GM13976 (cell line): ENCODE results near the gene LRRC1.

ENCODE experiments used
- DNase-seq: peaks from one replicate; pipeline ENCODE4 v3.0.0; 2012; ENCODE audit warnings: low spot score
- in situ Hi-C: fragments of 300-500 bp; cut with MboI; formaldehyde crosslinking; loops from one replicate; pipeline ENCODE4 v1.12.0; 2022; ENCODE audit warnings: low sequenced_read_pairs, mixed read lengths, inconsistent platforms; ENCODE audit not compliant: unreplicated experiment
- TF ChIP-seq, protein P1 (sequence below): IDR thresholded peaks from 2 replicates; pipeline ENCODE4 v1.5.1; 2012; ENCODE audit warnings: borderline replicate concordance, mild to moderate bottlenecking; ENCODE audit not compliant: insufficient read depth; ENCODE audit errors: extremely low read depth, missing control alignments, control extremely low read depth

LRRC1 gene

DNA sequence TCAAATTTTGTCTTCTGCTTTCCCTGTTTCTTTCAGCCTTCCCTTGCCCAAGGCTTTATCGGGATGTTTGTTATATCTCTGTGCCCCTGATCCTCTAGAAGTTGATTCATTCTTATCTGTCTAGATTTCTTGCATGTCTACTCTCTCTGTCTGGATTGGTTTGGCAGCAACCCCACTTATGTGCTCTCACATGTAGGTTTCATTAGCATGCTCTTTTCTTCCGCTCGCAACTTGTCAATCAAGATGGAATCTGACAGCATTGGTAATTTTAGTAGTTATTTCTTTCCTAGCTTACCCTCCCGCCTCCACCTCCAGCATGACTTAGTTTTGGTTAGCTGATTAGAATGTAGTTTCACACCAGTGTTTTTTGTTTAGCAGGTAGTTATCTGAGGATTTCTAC is 39.3 kb downstream of the LRRC1 start:
- TF ChIP-seq, protein P1, sequence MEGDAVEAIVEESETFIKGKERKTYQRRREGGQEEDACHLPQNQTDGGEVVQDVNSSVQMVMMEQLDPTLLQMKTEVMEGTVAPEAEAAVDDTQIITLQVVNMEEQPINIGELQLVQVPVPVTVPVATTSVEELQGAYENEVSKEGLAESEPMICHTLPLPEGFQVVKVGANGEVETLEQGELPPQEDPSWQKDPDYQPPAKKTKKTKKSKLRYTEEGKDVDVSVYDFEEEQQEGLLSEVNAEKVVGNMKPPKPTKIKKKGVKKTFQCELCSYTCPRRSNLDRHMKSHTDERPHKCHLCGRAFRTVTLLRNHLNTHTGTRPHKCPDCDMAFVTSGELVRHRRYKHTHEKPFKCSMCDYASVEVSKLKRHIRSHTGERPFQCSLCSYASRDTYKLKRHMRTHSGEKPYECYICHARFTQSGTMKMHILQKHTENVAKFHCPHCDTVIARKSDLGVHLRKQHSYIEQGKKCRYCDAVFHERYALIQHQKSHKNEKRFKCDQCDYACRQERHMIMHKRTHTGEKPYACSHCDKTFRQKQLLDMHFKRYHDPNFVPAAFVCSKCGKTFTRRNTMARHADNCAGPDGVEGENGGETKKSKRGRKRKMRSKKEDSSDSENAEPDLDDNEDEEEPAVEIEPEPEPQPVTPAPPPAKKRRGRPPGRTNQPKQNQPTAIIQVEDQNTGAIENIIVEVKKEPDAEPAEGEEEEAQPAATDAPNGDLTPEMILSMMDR, result no peak
- no peak for DNase-seq
- in situ Hi-C loops, result no loop called here

DNA sequence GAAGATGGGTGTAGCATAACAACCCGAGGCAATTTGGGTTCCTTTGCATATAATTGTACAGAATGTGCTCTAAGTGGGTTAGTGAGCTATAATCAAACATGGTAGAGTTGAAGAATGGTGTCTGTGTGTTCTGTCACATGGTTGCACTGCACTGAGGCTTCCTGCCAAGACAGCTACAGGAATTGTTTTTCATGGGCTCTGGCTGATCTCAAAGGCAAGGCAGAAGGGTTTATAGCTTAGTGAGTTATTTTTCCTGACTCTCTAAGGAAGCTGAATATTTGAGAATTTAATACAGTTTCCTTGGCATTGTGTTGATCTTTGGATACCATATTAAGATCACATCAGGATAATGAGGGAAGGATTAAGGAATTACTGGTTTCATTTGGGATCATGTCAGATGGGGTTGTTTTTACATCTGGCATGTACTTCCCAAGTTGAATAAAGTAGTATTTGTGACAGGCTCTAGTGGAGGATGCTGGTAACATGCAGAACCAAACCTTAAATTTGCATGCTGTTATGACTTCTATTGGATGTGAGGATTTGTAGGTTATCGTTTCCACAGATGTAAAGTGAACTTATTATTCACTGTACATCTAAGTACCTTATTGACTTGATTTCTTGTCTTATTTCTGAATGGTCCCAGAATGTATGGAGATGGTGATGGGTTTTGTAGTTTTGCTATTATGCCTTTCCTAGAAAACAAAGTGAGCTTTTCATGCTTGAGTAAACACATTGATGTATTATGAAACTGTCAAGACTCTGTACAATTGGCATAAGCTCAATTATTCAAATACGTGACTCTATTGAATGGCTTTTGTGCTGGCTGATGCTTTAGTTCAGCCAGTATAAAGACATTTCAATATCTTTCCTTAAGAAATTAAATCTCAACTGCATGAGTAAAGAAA is 43.3 kb downstream of the LRRC1 start:
- DNase-seq, result no peak
- in situ Hi-C loops, result no loop called here
- TF ChIP-seq, protein P1, result no peak

DNA sequence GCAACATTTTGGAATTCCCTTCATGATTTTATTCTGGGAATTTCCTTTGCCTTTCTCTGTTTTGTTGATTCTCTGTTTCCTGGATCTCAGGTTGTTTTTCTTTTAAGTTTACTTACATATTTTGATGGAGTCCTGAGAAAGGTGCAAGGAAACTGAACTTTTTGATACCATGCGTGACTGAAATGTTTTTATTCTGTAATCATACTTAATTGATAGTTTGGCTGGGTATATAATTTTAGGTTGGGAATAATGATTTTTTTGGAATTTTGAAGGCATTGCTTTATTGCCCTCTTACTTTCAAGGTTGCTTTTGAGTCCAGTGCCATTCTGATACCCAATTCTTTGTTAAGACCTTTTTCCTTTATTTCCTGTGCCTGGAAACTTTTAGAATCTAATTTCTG is 45.2 kb downstream of the LRRC1 start:
- in situ Hi-C loops, result no loop called here
- no peak for DNase-seq
- TF ChIP-seq, protein P1, result no peak

DNA sequence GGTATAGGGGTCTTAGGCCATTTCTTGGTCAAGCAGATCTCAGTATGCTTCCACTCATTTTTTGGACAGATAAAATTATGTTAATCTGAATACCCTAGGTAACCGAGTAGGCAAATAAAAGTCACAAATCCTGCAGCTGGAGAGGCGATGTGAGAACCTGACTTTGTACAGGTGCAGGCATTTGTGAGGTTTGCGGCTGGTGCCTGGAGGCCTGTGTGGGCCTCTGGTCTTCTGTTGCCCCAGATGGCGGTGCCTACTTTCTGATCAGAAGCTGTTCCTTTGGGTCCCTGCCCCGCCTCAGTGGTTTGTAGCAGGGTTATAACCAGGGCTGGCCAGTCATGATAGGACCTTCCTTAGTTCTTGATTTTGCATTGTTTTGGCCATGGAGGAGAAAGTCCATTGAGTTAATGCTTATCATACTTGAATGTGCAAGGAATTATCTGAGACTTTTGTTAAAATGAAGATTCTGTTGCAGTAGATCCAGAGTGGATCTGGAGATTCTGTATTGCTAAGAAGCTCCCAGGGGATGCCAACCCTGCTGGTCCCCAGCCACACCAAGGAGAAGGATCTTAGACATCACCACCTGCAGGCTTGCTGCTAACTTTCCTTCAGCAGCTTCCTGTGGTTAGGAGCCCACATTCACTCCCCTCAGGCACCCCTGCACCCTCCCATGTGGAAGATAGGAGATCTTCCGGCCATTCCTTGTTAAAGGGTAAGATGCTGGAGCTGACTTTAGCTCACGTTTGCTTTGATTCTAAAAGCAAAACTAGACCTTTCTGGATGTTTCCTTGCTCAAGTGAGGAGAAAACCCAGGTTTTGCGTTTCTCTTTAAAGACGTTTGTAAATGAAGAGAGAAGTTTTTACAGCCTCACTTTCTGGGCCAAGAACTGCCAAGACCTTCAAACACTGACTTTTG is 50.7 kb downstream of the LRRC1 start:
- TF ChIP-seq, protein P1, result no peak
- DNase-seq, result peak; percentile 8
- in situ Hi-C loops, result no loop called here

DNA sequence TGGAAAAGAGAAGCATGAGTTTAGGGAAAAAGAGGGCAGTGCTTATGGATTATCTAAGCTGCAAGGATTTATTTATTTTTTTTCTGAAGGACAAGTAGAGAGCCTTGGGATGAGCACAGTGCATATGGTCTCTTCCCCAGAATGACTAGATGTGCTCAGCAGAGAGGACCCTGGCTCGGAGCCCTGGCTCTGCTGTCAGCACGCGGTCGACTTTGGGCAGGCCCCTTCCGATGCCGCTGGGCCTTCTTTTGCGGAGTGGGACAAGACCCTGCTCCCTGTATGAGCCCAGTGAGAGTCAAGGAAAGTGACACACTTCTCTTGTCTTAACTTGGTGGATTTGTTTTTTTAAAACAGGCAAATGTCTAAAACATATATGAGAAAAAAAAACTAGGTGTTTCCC is 51.4 kb downstream of the LRRC1 start:
- DNase-seq, result no peak
- TF ChIP-seq, protein P1, result no peak
- in situ Hi-C loops, result no loop called here

DNA sequence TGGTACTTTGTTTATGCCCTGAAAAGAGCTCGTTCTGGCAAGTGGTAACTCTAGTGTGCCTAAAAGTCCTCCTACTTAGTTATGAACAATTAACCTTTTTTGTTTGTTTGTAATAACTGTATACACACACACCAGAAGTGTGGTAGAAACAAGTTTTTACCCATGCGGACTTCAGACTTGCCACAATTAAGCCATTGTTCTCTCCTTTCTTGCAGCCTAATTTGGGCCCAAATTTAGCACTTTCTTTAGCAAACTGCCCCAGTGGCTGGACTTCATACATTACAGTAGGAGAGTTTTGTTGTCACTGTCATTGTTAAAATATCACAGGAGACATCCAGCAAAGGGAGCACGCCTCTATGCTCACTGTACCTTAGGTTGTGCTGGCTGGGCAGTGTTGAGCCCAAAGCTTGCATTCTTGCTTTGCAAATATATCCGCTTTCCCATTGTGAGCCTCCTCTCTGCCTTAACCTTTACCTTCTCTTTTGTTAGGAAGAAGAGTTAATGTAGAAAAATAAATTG is 53.0 kb downstream of the LRRC1 start:
- TF ChIP-seq, protein P1, result no peak
- DNase-seq, result no peak
- in situ Hi-C loops, result no loop called here
